Heart left ventricle (tissue), 13 donors: ENCODE measurements around the gene ST3GAL4.

Experiments used
- POLR2A ChIP-seq, 2 donors: fragments of 450-650 bp; IDR thresholded peaks; one replicate each; pipeline ENCODE4 v1.6.1; 2017; ENCODE audit warnings: antibody characterized with exemption in 2 of 2, mild to moderate bottlenecking in 2 of 2, moderate library complexity in 2 of 2
- TF ChIP-seq, protein P1 (sequence below), 12 donors: fragments of 200-600 bp; sonication (generic) in 4 of 12; IDR thresholded peaks; one replicate each; pipeline versions ENCODE4 v1.5.0 to v1.8.0; 2018 to 2022; ENCODE audit warnings: antibody characterized with exemption in 12 of 12, mild to moderate bottlenecking in 5 of 12
- donor health status: ischemic (EF 13 %, LVEDD 7.1; RV severe dilation, severe dysfunction).
- donor health status: DM: no; HTN: yes; CAD: no.
- donor health status: DM: no; HTN: no; CAD: no.
- donor health status: ischemic (EF 25% LVEDD 6.9; RV normal size, moderate dysfunction).
- donor health status: ischemic (EF 25% LVEDD 5.7; RV mildly dilated, moderate dysfunction).
- donor health status: ischemic (EF 35%, LVEDD 5.7; RV mildly dilated, moderate dysfunction).
- donor health status: nonischemic (EF 11% LVEDD 7.7; RV severe dilation, severe dysfunction).
- donor health status: DM: yes; HTN: yes; CAD: no.
- donor health status: PGD.
- donor health status: ischemic (EF 29% LVEDD 5.4; RV normal size, mild dysfunction).
- donor health status: nonischemic (EF 23%, LVEDD 6.1; RV moderate dilation, normal function).

DNA sequence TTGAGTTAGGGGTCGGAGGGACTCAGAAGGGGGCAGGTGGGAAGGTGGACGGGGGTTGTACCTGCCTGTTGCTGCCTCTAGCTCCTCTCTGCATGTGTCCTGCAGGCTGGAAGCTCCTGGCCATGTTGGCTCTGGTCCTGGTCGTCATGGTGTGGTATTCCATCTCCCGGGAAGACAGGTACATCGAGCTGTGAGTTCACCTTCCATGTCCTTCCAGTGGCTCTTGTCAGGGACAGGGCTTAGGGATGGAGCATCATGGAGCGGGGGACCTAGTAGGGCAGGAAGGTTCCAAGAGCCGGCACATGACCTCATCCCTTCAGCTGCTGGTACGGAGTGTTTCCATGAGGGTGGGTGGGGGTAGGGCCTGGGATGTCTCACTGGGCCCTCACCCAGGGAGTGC is 50.9 kb downstream of the ST3GAL4 start:
- TF ChIP-seq, protein P1, sequence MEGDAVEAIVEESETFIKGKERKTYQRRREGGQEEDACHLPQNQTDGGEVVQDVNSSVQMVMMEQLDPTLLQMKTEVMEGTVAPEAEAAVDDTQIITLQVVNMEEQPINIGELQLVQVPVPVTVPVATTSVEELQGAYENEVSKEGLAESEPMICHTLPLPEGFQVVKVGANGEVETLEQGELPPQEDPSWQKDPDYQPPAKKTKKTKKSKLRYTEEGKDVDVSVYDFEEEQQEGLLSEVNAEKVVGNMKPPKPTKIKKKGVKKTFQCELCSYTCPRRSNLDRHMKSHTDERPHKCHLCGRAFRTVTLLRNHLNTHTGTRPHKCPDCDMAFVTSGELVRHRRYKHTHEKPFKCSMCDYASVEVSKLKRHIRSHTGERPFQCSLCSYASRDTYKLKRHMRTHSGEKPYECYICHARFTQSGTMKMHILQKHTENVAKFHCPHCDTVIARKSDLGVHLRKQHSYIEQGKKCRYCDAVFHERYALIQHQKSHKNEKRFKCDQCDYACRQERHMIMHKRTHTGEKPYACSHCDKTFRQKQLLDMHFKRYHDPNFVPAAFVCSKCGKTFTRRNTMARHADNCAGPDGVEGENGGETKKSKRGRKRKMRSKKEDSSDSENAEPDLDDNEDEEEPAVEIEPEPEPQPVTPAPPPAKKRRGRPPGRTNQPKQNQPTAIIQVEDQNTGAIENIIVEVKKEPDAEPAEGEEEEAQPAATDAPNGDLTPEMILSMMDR (IDR thresholded peaks at IDR 0.05) = no peak
- TF ChIP-seq POLR2A (IDR thresholded peaks at IDR 0.05) = no peak
